Progenitor cell of endocrine pancreas (in vitro differentiated cells): ENCODE results near the gene MEX3A. TPM values are rescaled to one million over a fixed set of nuclear protein-coding genes. Genes with fewer than 3 reads are reported as not detected.
A peak's percentile ranks its signal among the peaks of the same experiment; 100 is the strongest.

ENCODE experiments used
- DNase-seq: peaks from one replicate; pipeline ENCODE4 v3.0.0; 2021; ENCODE audit warnings: low spot score; ENCODE audit not compliant: unreplicated experiment
- H3K27ac Mint-ChIP-seq: 2 replicates; pipeline ENCODE4 v1.8.0; 2021; ENCODE audit warnings: mild to moderate bottlenecking, moderate library complexity, mixed read lengths
- H3K27me3 Mint-ChIP-seq: 2 replicates; pipeline ENCODE4 v1.8.0; 2021; ENCODE audit warnings: mixed read lengths
- H3K36me3 Mint-ChIP-seq: 2 replicates; pipeline ENCODE4 v1.8.0; 2022; ENCODE audit warnings: mixed read lengths; ENCODE audit not compliant: insufficient read depth
- H3K4me1 Mint-ChIP-seq: 2 replicates; pipeline ENCODE4 v1.8.0; 2021; ENCODE audit warnings: low read depth, mixed read lengths
- H3K4me3 Mint-ChIP-seq: 2 replicates; pipeline ENCODE4 v1.8.0; 2021; ENCODE audit warnings: low read depth, mild to moderate bottlenecking, moderate library complexity, mixed read lengths
- H3K9me3 Mint-ChIP-seq: 2 replicates; pipeline ENCODE4 v1.8.0; 2021; ENCODE audit warnings: low read depth, mixed read lengths
- total RNA-seq: library from RNA; stranded (reverse); gene quantifications from 2 replicates; pipeline ENCODE4 v1.2.1, GENCODE V29; 2021
- TF ChIP-seq, protein P1 (sequence below): fragments of 200-600 bp; sonication (generic); IDR thresholded peaks from one replicate; pipeline ENCODE4 v1.5.0; 2021; ENCODE audit warnings: antibody characterized with exemption, mild to moderate bottlenecking; ENCODE audit not compliant: unreplicated experiment

The MEX3A gene
- total RNA-seq, 1 donor from 2014 or later: 112 TPM

- TF ChIP-seq, protein P1, sequence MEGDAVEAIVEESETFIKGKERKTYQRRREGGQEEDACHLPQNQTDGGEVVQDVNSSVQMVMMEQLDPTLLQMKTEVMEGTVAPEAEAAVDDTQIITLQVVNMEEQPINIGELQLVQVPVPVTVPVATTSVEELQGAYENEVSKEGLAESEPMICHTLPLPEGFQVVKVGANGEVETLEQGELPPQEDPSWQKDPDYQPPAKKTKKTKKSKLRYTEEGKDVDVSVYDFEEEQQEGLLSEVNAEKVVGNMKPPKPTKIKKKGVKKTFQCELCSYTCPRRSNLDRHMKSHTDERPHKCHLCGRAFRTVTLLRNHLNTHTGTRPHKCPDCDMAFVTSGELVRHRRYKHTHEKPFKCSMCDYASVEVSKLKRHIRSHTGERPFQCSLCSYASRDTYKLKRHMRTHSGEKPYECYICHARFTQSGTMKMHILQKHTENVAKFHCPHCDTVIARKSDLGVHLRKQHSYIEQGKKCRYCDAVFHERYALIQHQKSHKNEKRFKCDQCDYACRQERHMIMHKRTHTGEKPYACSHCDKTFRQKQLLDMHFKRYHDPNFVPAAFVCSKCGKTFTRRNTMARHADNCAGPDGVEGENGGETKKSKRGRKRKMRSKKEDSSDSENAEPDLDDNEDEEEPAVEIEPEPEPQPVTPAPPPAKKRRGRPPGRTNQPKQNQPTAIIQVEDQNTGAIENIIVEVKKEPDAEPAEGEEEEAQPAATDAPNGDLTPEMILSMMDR: no peak
- no peak for DNase-seq
- Mint-ChIP-seq H3K4me3 (peak overlapping the region; percentile 17), H3K36me3 (peaks cover 4% of the 10 kb centered on the region), H3K27me3 (no peaks in the 10 kb centered on the region), H3K4me1 (peaks cover 35% of the 10 kb centered on the region), H3K9me3 (no peaks in the 10 kb centered on the region), H3K27ac (peak overlapping the region; percentile 92)
These were observed 24.6 kb upstream of the MEX3A start for GRCh38 chr1:156106624-156107488.

- Mint-ChIP-seq H3K4me3 (peak overlapping the region; percentile 52), H3K36me3 (peaks cover 4% of the 10 kb centered on the region)
These were observed 22.9 kb upstream of the MEX3A start for GRCh38 chr1:156104861-156105832.

DNA sequence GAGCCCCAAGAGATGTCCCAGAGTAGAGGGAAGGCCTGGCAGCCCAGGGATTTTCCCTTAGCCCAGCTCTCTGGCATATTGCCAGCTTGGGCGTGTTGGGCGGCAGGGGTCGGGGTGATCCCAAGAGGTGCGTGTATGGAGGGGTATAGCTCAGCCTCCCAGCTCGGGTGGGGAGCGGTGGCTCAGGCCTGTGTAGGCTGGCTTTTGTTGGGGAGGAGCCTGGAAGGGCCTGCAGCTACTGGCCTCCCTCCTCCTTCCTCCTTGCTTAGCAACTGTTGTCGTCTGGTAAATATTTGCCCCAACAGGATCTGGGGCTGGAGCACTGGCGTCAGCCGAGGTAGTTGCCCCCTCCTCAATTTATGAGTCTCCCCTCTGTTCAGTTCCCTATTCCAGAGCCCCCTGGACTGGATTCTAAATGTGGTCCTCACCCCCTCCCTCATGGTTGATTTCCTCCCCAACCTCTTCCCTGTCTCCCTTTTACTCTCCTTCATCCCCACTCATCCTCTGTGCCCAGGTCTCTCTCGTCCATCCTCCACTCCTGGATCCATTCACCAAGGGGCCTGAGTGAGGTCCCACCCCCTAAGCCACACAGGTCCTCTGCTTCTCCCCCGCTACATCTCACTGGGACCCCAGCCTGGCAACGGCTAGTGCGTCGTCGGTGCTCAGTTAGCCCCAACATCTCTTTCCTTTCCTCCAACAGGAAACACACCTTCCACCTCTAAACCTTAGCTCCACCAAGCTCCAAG is 22.0 kb upstream of the MEX3A start:
- Mint-ChIP-seq H3K36me3 (peaks cover 2% of the 10 kb centered on the region), H3K27ac (peak overlapping the region; percentile 82), H3K27me3 (no peaks in the 10 kb centered on the region), H3K4me3 (no peak overlapping the region), H3K9me3 (no peaks in the 10 kb centered on the region), H3K4me1 (peaks cover 43% of the 10 kb centered on the region)
- TF ChIP-seq, protein P1: no peak
- DNase-seq: no peak

More at GRCh38 chr1:156104861-156105832, 22.9 kb upstream of the MEX3A start:
- Mint-ChIP-seq H3K9me3 (no peaks in the 10 kb centered on the region), H3K27me3 (no peaks in the 10 kb centered on the region), H3K4me1 (peaks cover 43% of the 10 kb centered on the region), H3K27ac (peak overlapping the region; percentile 94)
- TF ChIP-seq, protein P1: no peak
- DNase-seq: no peak

- peak overlapping the region; percentile 62 for H3K27ac Mint-ChIP-seq
- peaks cover 3% of the 10 kb centered on the region for H3K36me3 Mint-ChIP-seq
- TF ChIP-seq, protein P1: no peak
- peaks cover 43% of the 10 kb centered on the region for H3K4me1 Mint-ChIP-seq
- H3K9me3 Mint-ChIP-seq: no peaks in the 10 kb centered on the region
- no peaks in the 10 kb centered on the region for H3K27me3 Mint-ChIP-seq
- no peak overlapping the region for H3K4me3 Mint-ChIP-seq
- DNase-seq: no peak
These were observed 21.3 kb upstream of the MEX3A start for GRCh38 chr1:156103521-156103947.
